Fibroblast of skin of abdomen (primary cell): ENCODE data around the gene ZBTB46.
"Not testable (repeated sequence)": the region's sequence is repeated elsewhere in the genome, so short reads cannot be mapped to it uniquely, and the experiment has no call there.

Source experiments
- DNase-seq: peaks from one replicate; pipeline ENCODE4 v3.0.0-alpha.2; 2013

Gene ZBTB46

GRCh38 chr20:63857764-63858392 is 26.8 kb upstream of the ZBTB46 start:
- DNase-seq = no peak

- DNase-seq = no peak
Observed at GRCh38 chr20:63856098-63856511, 25.0 kb upstream of the ZBTB46 start.

GRCh38 chr20:63855363-63856097 is 24.5 kb upstream of the ZBTB46 start:
- DNase-seq = no peak

- no peak for DNase-seq
Observed at GRCh38 chr20:63854766-63855362, 23.8 kb upstream of the ZBTB46 start.

- DNase-seq = no peak
Observed at GRCh38 chr20:63854069-63854765, 23.2 kb upstream of the ZBTB46 start.

- DNase-seq = not testable (repeated sequence)
Observed at GRCh38 chr20:63853733-63854068, 22.6 kb upstream of the ZBTB46 start.

- DNase-seq = not testable (repeated sequence)
Observed at GRCh38 chr20:63851548-63851943, 20.5 kb upstream of the ZBTB46 start.

GRCh38 chr20:63850689-63851547 is 19.9 kb upstream of the ZBTB46 start:
- DNase-seq = no peak

- DNase-seq = no peak
Observed at GRCh38 chr20:63848003-63848911, 17.2 kb upstream of the ZBTB46 start.

GRCh38 chr20:63847237-63848002 is 16.4 kb upstream of the ZBTB46 start:
- DNase-seq = no peak

- no peak for DNase-seq
Observed at GRCh38 chr20:63846888-63847236, 15.8 kb upstream of the ZBTB46 start.

GRCh38 chr20:63846128-63846771 is 15.2 kb upstream of the ZBTB46 start:
- DNase-seq = no peak

- DNase-seq = no peak
Observed at GRCh38 chr20:63844511-63844991, 13.5 kb upstream of the ZBTB46 start.

GRCh38 chr20:63843778-63844177 is 12.7 kb upstream of the ZBTB46 start:
- no peak for DNase-seq

GRCh38 chr20:63843222-63843621 is 12.2 kb upstream of the ZBTB46 start:
- no peak for DNase-seq

- DNase-seq = no peak
Observed at GRCh38 chr20:63842258-63842657, 11.2 kb upstream of the ZBTB46 start.

GRCh38 chr20:63840405-63840828 is 9.4 kb upstream of the ZBTB46 start:
- no peak for DNase-seq

GRCh38 chr20:63839620-63840019 is 8.6 kb upstream of the ZBTB46 start:
- DNase-seq = no peak

GRCh38 chr20:63837479-63837878 is 6.4 kb upstream of the ZBTB46 start:
- DNase-seq = no peak
